Measurements from ENCODE around the gene XPNPEP2.

XPNPEP2 gene

DNA sequence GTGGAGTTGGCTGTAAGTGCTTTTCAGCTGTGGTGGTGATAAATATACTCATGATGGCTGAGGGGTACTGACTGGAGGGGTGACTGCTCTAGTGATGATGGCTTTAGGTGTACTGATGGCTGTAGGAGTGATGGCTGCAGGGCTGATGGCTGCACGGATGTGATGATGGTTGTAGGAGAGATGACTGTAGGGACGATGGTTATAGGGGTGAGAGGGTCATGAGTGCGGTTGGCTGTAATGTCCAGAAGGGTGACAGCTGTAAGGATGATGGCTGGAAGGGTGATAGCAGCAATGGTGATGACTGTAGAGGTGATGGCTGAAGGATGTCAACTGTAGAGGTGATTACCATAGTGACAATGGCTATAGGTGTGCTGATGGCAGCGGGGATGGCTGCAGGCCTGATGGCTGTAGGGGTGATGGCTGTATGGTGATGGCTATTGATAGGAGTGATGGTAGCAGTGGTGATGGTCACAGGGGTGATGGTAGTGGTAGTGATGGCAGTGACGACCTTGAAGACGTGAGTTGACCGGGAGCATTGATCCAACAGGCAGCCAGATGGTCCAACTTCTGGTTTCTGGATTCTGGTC lies 40.4 kb downstream of the XPNPEP2 start:
- DNase-seq (ENCODE audit: low spot score): no peak

DNA sequence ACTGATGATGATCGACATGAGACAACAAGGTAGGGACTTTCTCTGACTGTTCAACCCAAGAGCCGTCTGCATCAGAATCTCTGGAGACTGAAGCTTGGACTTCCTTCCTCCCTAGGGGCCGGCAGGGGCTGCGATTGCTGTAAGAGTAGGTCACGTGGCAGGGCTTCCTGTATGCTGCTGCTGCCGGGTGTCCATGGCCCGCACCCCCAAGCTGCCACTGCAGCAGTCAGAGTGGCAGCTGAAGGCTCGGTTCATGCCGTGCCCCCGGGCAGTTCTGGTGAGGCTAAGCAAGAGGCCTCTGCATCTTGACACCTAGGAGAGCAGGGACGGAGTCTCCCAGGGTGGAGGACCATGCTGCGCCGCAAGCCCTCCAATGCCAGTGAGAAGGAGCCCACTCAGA lies 41.0 kb downstream of the XPNPEP2 start, which contains the start of gene SASH3:
Gene SASH3 (plus strand): TSS at position 203 of the 400 bp plus-strand sequence. CDS start 149 bp downstream, at position 352.
- DNase-seq (ENCODE audit: low spot score): no peak

DNA sequence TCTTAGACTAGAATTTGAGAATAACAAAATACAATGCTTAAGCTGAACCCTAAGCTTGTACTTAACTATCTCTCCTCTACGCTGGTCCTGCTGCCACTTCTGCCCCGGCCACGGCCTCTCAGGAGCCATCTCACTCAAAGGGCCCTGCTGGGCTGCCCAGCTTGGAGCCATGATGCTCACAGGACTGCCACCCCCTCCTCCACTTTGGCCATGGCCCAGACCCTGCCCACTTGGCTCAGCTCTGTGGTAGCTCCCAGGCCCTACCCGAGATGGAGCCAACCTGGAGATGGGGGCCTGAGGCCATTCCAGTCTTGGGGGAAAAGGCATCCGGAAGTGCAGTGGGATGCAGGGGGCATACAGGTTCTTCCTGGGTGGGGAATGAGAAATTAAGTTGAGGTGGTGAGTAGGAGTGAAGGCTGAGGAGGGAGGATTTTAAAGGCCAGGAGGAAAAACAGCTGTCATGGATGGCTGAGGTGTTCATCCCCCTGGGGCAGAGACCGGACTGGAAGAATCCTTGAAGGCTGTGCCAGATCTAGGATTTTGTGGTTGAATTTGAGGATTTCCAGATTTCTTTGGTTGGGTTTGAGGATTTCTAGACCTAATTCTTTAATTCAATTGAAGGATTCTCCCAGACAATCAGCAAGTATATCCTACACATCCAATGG lies 41.8 kb downstream of the XPNPEP2 start:
- DNase-seq (ENCODE audit: low spot score): no peak

DNA sequence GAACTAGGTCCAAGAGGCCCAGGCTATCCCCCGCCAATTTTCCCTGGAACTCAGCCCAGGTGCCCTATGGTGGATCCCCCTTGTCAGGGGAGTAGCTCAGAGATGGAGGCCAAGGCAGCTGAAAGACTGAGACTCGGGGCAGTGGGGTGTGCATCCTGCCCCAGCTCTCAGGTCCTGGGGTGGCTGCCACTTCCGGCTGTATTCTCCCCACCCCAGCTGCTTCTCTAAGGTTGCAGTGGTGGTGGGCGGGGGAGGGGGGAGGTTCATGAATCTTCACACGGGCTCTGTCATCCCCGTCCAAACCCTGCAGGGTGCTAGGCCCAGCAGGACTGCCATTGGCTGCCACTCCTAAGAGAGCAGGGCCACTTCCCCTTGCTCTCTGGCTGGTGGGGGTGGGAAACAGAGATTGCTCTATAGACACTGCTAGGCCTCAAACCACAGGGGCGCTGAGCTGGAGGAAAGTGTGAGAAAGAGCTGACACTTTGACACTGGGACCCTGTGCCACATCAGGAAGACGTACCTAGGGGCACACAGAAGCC lies 42.4 kb downstream of the XPNPEP2 start:
- no peak for DNase-seq (ENCODE audit: low spot score)

DNA sequence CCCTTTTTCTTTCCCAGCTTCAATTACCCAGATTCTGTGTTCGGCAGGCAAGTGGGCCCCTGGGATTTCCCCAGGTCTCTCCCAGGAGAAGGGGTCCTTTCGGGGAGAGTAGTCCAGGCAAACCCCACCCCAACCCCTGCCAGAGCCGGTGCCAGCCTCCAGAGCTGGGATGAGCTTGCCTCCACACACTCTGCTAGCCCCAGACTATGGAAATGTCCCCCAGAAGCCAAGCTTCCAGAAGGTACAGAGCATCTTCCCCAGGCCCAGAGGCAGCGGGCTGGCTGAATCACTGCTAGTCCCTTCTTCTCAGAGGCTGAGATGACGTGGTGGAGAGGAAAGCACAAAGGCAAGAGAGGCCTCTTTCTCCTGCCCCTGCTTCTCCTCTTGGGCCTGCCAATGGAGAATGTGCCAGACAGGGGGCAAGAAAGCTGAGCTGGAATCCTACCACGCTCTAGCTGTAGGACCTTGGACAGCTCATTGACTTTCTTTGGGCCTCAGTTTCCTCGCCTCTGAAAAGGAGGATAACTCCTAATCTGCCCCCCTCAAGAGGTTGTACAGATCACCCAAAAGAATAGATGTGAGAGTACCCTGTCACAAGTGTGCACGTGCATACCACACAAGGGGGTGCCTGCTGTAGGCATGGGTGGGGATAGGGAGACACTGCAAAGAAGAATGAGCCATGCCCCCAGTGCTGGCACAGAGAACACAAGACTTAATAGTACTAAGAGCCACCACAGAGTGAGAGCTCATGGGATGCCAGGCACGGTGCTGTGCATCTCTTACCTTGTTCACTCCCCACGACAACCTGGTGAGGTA lies 43.1 kb downstream of the XPNPEP2 start:
- DNase-seq (ENCODE audit: low spot score): no peak

DNA sequence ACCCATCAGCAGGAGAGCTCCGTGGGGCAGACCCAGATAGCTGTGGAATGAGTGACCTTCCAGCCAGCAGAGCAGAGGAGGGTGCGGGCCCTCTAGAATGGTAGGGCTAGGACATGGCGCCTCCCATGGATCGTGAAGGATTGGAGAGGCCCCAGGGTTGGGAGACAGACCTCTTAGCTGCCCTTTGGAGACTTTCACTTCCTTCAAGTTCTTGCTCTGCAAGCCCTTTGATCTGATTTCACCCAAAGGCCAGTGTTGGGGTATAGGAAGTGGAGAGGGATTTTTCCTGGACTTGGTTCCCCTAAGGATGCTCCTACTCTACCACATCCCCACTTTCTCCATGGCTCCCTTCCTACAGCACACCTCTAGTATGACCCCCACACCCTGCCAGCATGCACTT lies 43.9 kb downstream of the XPNPEP2 start:
- no peak for DNase-seq (ENCODE audit: low spot score)

DNA sequence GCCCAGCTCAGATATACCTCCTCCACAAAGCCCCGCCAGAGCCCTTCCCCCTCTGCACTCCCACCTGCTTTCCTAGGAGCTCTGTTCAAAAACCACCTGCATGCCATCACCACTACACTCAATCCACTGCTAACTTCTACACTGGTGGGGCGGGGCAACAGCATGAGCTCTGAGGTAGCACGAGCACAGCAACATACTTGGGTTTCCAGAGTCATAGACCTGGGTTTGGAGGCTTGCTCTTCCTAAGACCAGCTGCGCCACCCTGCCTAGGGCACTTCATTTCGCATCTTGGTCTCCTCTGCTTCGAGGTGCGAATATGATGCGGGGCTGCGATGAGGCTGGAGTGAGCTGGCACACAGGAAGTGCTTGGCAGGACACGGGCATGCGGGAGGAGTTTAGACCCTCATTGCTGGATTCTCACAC lies 44.5 kb downstream of the XPNPEP2 start:
- no peak for DNase-seq (ENCODE audit: low spot score)

DNA sequence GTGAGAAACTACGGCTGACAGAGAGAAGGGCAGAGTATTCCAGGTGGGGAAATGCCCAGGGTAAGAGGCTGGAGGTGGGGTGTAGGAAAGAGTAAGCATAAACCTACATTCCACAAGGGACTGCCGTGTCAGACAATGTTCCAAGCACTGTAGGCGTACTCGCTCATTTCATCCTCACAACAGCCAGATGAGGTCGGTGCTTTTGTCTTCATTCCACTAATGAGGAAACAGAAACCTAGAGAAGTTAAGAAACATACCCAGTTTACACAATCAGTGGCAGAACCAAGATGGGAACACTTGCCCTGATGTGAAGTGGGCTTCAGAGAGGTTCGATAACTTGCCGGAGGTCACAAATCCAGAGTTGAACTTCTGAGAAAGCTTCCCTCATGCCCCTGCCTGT lies 45.6 kb downstream of the XPNPEP2 start:
- no peak for DNase-seq (ENCODE audit: low spot score)

DNA sequence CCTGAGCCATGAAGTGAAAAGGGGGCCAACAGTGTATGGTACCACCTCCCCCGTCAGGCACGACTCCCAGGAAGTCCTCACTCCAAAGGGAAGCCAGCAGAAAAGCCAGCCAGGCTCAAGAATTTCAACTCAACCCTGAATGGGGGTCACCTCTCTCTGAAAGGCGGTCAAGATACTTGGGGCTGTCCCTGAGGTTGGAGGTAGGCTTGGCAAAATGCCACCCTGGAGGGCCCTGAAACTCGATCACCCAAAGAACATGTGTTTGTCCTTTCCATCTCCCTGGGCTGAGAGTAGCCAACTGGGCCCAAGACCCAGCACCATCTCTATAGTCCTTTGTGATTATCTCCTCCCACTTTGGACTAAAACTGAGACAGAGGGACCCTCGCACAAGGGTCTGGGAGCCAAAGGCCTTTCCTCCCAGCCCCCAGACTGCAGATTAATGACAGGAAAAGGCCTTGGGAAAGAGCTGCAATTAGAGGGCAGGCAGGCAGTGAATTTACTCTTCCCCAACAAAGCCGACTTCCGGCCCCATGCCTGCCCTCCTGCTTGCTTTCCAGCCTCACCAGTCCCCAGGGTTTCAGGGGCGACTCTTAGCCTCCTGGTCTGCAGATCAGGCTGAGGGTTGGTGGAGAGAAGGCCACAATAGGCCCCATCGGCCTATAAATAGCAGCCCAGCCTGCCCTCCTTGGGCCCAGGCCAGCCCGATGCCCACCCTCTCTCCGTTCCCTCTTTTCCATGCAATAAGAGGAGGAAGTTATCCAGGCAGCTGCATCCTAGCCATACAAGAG lies 46.6 kb downstream of the XPNPEP2 start:
- no peak for DNase-seq (ENCODE audit: low spot score)

DNA sequence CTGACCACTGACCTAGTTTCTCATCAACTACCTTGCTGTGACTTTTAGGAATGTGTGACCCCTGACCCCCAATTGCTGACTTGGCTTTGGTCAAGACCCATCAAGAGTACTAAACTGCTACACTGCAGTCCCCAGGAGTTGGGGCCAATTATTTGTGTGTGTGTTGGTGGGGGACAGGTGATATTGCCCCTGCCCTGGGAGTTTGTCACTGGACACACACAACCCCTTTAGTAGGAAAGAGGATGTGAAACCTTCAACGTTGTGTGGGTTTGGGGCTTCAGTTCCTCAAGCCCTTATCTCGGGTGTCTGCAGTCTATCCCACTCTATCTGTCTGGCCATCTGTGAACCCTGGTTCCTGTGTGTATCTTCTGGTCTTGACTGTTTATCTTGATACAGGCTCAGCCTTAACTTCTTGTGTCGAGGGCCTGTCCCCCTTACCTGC lies 47.5 kb downstream of the XPNPEP2 start:
- DNase-seq (ENCODE audit: low spot score): peak; percentile 5

DNA sequence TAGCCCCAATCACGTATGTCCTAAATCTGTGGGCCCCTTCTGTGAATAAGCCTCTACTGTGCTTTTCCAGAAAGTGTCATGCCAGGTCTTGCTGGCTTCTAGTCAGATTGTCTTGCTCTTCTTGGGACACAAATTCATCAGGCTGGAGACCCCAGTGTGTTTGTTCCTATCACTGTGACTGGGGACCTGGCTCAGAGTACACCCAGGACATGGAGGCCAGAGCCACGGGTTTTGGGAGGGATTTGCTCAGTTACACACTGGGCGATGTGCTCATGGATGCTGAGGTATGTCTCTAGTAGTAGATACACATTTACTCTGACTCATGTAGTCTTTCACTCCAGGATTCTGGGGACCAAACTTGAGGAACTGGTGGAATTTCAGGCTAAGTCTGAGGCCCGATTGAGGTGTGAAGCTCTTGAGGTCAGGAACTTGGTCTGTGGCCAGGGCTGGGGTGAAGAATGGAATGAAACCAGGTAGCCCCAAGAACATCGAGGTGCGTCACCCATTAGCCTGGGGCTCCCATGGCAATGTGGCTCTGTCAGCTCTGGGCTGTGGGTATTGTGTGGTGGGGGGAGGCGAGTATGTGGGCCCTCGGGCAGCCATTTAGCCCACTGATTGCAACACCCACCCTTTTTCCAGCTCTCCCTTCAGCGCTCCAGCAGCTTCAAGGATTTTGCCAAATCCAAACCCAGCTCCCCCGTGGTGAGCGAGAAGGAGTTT lies 48.7 kb downstream of the XPNPEP2 start:
- no peak for DNase-seq (ENCODE audit: low spot score)

DNA sequence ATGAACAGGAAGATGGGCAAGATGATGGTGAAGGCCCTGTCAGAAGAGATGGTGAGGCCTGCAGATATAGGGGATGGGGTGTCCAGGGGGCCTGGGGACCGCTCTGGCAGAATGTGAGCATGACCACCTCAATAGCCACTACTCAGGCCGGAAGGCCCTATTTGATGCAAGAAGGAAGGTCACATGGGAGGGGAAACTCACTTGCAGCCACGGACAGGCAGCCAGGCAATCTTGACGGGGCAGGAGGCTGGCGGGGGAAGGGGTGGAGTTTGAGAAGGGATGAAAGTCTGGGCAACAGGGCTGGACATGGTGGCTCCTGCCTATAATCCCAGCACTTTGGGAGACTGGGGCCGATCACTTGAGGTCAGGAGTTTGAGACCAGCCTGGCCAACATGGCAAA lies 49.7 kb downstream of the XPNPEP2 start:
- DNase-seq (ENCODE audit: low spot score): no peak

DNA sequence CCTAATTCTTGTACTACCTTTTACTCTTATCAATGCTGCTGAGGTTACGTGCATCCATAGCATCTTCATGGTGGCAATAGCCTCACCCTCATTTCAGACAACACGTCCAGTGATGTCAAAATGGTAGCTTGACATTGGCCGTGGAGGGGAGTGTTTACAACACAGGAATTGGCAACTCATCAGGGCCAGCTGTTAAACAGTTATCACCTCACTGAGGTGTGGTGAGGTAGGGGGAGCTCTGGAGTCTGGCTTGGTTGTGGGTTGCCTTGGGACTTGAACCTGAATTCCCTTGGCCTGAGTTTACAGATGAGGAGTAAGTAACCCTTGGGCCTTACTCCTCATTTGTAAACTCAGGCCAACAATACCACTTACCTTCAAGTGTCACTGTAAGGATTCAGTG lies 51.4 kb downstream of the XPNPEP2 start:
- DNase-seq (ENCODE audit: low spot score): no peak

DNA sequence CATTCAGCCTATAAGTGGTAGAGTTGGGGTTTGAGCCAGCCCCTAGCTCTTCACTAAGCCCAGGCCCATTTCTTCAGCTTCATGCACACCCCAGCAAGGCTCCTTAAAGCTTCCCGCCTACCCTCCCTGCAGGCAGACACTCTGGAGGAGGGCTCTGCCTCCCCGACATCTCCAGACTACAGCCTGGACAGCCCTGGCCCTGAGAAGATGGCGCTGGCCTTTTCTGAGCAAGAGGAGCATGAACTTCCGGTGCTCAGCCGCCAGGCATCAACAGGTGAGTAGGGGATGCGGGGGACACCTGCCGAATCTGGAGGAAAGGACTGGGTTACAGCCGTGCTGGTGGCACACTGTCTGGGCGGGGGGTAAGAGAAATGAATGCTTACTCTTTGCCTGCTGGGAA lies 52.0 kb downstream of the XPNPEP2 start:
- DNase-seq (ENCODE audit: low spot score): no peak

DNA sequence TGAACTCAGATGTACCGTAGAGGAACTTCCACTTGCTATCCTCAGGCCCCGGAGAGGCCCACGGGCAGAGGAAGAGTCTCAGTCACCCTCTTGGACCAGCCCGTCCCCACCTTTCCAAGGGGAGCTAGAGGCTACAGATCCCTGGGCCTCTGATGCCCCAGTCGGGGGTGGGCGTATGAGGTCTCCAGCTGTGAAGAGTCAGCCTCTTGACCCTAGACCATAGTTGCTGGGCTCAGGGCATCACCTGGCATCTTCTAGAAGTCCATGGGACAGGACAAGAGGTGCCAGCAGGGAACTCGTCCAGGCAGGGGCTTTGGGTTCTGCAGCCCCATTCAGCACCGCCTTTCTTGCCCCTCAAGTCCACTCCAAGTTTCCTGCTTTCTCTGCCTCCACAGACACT lies 52.6 kb downstream of the XPNPEP2 start:
- DNase-seq (ENCODE audit: low spot score): no peak

DNA sequence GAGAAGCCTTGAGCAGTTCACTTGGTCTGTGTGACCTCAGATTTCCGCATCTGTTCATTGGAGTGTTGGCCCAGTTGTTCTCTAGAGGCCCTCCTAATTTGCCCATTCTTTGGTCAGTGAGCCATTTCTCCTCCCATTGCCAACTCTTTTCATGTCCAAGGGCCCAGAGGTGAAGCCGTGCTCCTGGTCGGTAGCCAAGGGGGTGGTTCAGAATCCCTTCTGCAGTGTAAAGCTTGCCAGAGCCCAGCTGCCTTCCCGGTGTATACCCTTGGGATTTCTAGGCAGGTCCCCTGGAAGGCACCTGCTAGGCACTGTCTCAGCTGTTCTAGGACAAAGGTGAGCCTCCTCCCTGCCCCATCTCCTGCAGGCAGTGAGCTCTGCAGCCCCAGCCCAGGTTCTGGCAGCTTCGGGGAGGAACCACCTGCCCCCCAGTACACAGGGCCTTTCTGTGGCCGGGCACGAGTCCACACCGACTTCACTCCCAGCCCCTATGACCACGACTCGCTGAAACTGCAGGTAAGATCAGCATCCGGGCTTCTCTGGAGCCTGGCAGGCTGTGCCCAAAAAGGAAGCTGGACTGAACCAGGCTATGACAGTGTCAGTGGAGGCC lies 53.3 kb downstream of the XPNPEP2 start:
- no peak for DNase-seq (ENCODE audit: low spot score)

DNA sequence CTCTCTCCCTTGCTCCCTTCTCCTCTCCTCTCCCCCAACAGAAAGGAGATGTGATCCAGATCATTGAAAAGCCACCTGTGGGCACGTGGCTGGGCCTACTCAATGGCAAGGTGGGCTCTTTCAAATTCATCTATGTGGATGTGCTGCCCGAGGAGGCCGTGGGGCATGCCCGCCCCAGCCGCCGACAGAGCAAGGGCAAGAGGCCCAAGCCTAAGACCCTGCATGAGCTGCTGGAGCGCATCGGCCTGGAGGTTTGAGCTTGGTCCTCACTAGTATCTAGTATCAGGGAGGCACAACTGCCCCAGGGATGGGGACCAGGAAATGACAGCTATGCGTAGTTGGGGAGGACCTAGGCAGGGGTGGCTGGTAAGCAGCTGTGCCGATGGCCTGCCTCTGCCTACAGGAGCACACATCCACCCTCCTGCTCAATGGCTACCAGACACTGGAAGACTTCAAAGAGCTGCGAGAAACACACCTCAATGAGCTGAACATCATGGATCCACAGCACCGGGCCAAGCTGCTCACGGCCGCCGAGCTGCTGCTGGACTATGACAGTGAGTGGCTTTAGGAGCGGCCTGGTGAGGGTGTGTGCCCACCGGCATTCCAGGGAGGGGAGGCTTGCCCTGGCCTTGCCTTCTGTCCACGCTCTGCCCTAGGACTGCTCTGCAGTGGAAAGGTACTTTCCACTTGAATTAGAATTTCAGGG lies 54.0 kb downstream of the XPNPEP2 start:
- DNase-seq (ENCODE audit: low spot score): no peak

DNA sequence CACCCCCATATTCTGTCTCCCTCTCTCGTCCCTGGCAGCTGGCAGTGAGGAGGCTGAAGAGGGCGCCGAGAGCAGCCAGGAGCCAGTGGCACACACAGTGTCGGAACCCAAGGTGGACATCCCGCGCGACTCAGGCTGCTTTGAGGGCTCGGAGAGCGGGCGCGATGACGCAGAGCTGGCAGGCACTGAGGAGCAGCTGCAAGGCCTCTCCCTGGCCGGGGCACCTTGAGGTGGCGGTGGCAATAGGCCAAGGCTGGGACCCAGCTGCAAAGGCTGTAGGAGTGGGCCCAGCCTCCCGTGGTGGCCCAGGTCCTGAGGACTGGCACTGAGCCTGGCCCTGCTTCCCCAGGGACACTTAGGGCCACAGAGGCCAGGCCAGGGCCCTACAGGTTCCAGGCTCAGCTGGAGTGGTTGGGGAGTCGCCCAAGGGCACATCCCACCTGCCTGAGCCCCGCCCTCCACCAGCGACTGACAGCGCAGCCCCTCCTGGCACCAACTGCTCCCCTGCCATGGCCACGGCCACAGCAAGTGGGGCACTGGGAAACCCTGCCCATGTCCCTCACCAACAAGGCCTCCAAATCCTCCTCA lies 54.9 kb downstream of the XPNPEP2 start:
- no peak for DNase-seq (ENCODE audit: low spot score)

DNA sequence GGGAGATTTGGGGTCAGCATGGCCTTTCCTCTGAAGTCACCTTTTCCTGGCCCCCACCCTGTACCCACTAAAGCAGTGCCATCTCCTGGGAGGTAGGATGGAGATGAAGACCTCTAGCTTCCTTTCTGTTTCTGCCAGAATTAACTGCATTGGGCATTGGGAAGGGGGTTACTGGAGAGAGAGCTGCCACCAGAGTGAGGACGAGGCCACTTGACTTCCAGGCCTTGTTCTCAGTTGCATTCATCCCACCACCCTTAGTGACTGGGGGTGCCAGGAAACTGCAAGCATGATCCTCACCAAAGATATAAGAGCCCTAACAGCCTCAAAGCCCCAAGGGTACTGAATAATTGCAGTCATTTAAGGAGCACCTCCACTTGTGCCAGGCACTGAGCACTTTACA lies 56.8 kb downstream of the XPNPEP2 start:
- DNase-seq (ENCODE audit: low spot score): no peak
